GM12801 (cell line): Measurements from ENCODE around the gene DPY19L3.

Source experiments
- TF ChIP-seq, protein P1 (sequence below): IDR thresholded peaks from one replicate; pipeline ENCODE4 v1.5.1; 2011; ENCODE audit warnings: control low read depth; ENCODE audit not compliant: insufficient read length; ENCODE audit errors: extremely low read depth

Gene DPY19L3, protein sequence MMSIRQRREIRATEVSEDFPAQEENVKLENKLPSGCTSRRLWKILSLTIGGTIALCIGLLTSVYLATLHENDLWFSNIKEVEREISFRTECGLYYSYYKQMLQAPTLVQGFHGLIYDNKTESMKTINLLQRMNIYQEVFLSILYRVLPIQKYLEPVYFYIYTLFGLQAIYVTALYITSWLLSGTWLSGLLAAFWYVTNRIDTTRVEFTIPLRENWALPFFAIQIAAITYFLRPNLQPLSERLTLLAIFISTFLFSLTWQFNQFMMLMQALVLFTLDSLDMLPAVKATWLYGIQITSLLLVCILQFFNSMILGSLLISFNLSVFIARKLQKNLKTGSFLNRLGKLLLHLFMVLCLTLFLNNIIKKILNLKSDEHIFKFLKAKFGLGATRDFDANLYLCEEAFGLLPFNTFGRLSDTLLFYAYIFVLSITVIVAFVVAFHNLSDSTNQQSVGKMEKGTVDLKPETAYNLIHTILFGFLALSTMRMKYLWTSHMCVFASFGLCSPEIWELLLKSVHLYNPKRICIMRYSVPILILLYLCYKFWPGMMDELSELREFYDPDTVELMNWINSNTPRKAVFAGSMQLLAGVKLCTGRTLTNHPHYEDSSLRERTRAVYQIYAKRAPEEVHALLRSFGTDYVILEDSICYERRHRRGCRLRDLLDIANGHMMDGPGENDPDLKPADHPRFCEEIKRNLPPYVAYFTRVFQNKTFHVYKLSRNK

DNA sequence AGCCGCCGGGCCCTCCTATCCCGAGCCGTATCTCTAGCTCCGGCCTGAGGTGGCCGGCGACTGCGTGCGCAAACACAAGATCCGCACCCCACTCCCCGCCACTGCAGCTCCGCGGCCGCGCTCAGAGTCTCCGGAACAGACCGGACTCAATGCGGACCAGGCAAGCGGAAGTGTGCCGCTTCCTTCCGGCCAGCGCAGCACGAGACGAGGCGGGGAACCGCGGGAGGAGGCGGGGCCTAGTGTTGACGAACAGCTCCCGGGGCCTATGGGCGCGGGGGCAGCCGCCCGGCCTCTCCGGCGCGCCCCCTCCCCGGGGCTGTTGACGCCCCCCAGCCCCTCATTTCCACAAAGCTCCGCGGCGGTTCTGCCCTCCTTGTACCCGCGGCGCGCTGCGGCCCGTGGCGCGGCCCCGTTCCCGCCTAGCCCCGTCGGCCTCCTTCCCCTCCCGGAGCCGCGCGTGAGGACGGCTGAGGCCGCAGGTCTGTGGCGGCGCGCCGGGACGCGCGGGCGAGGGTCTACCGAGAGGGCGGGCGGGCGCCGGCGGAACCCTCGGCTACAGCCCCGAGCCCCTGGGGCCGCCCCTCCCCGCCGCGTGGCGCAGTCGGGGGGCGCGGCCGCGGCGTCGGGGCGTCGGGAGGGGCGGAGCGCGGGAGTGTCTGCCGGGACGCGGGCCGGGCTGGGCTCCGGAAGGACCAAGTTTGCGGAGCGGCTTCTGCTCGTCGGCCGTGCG is at the start of gene DPY19L3:
TSS of gene DPY19L3 (plus strand) at position 340 of the 730 bp plus-strand sequence. CDS start 2,484 bp downstream, outside the sequence.
- TF ChIP-seq, protein P1, sequence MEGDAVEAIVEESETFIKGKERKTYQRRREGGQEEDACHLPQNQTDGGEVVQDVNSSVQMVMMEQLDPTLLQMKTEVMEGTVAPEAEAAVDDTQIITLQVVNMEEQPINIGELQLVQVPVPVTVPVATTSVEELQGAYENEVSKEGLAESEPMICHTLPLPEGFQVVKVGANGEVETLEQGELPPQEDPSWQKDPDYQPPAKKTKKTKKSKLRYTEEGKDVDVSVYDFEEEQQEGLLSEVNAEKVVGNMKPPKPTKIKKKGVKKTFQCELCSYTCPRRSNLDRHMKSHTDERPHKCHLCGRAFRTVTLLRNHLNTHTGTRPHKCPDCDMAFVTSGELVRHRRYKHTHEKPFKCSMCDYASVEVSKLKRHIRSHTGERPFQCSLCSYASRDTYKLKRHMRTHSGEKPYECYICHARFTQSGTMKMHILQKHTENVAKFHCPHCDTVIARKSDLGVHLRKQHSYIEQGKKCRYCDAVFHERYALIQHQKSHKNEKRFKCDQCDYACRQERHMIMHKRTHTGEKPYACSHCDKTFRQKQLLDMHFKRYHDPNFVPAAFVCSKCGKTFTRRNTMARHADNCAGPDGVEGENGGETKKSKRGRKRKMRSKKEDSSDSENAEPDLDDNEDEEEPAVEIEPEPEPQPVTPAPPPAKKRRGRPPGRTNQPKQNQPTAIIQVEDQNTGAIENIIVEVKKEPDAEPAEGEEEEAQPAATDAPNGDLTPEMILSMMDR, result no peak

DNA sequence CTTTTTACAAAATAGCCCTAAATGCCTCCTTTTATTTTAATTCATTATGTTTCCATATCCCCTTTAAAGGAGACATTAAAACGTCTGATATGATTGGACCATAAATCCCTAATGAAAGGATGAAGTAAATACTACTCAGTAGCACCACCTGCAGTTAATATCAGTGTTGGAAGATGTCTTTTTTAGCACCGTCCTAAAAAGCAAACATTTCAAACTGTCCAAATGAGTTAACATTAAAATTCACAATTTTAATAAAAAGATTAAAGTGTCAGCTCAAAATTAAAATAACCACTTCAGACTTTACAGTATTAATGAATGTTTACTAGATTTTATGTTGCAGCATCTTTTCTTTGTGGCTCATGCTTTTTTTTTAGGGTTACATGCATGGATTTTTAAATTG is 47.9 kb upstream of the DPY19L3 start:
- TF ChIP-seq, protein P1, result no peak

DNA sequence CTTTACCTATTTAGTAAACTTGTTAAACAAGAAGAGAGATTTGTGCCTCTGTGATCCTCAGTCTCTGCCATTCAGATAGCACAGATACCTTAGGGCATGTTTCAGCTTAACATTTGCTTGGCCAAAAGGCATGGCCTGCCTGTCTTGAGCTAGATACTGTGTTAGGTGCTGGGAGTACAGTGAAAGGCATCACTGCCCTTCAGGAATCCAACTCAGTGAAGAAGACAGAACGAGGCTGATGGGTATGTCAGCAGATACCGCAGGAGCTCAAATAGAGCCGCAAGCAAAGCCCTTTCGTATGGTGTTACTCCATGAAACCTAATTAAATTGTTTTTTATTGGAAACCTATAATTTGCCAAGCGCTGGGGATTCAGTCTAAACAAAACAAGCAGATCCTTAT is 47.2 kb upstream of the DPY19L3 start:
- TF ChIP-seq, protein P1, result no peak

DNA sequence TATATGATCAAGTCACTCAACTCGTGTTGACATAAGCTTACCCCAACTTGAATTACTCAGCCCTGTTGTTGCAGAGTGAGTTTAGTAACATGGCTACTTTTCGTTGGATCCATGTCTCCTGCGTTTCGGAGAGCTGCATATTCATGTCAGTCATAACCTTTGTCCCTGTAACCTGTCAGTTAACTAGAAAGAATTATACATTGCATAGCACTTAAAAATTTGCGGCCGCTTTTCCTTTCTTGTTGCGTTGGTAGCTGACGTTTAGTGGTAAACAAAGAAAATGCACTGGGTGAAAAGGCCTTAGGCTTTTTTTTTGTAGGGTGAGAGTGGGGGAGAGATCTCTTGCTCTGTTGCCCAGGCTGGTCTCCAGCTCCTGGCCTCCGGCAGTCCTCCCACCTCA is 46.0 kb upstream of the DPY19L3 start:
- TF ChIP-seq, protein P1, result no peak

DNA sequence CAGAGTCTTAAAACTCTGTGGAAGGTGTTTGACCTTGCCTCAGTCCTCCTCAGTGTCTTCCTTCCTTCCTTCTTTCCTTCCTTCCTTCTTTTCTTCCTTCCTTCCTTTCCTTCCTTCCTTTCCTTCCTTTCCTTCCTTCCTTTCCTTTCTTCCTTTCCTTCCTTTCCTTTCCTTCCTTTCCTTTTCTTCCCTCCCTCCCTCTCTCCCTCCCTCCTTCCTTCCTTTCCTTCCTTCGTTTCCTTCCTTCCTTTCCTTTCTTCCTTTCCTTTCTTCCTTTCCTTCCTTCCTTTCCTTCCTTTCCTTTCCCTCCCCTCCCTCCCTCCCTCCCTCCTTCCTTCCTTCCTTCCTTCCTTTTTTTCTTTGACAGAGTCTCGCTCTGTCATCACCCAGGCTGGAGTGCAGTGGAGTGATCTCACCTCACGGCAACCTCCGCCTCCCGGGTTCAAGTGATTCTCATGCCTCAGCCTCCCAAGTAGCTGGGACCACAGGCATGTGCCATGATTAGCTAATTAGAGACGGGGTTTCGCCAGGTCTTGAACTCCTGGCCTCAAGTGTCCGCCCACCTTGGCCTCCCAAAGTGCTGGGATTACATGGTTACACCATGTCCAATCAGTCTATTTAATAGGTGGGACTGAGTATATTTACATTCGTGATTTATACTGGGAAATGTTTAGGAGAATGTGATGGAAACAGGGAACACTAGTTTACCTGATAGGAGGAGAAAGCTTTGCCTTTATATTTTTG is 43.8 kb upstream of the DPY19L3 start:
- TF ChIP-seq, protein P1, result no peak

DNA sequence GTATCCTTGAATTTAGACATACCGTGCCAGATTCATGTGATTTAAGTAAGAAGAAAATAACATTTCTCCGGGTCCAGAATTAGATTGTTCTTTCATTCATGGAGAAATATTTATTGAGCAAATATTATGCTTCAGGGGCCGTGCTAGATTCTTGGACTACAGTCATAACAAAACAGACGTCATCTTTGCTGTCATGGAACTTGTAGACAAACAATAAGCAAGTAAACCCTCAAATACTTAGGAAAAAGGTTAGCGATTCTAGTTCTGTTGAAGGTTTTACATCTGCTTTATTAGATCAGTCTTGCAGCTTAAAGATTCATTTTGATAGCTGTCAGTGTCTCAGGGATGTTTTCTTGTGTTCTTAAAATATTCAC is 43.3 kb upstream of the DPY19L3 start:
- TF ChIP-seq, protein P1, result no peak
